ENCODE measurements around the gene XPO6.
"Not testable (repeated sequence)": the region's sequence is repeated elsewhere in the genome, so short reads cannot be mapped to it uniquely, and the experiment has no call there.

XPO6 gene, protein sequence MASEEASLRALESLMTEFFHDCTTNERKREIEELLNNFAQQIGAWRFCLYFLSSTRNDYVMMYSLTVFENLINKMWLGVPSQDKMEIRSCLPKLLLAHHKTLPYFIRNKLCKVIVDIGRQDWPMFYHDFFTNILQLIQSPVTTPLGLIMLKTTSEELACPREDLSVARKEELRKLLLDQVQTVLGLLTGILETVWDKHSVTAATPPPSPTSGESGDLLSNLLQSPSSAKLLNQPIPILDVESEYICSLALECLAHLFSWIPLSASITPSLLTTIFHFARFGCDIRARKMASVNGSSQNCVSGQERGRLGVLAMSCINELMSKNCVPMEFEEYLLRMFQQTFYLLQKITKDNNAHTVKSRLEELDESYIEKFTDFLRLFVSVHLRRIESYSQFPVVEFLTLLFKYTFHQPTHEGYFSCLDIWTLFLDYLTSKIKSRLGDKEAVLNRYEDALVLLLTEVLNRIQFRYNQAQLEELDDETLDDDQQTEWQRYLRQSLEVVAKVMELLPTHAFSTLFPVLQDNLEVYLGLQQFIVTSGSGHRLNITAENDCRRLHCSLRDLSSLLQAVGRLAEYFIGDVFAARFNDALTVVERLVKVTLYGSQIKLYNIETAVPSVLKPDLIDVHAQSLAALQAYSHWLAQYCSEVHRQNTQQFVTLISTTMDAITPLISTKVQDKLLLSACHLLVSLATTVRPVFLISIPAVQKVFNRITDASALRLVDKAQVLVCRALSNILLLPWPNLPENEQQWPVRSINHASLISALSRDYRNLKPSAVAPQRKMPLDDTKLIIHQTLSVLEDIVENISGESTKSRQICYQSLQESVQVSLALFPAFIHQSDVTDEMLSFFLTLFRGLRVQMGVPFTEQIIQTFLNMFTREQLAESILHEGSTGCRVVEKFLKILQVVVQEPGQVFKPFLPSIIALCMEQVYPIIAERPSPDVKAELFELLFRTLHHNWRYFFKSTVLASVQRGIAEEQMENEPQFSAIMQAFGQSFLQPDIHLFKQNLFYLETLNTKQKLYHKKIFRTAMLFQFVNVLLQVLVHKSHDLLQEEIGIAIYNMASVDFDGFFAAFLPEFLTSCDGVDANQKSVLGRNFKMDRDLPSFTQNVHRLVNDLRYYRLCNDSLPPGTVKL

DNA sequence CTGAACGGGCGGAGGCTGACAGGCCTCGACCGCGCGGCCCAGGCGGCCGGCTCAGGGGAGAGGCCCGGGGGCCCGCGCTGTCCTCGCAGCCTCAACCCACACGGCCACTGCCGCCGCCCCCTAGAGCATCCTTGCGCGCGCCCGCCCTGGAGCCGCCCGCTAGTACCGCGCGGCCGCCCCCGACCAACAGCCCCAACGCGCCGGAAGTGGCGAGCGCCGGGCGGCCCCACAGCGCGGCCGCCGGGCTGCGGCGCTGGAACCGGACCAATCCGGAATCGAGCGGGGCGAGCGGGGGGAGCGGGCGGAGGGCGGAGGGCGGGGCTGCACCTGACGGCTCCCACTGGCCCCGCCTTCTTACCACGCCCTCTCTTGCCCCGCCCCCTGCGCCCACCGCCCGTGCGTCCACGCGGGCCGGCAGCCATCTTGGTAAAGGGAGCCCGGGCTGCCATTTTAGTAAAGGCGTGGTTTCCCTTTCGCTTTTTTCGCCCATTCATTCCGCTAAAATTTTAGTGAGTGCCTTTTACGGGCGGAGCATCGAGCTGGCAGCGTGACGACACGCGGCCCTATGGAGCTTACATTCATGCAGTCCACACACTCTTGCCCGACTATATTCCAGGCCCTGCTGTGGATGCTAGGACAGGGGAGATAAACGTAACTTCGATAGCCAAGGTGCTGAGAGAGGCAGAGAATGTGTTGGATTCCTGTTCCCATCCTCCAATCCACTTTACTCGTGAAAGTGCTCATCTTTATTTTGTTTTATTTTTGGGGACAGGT is at the start of gene XPO6:
Gene XPO6, minus strand, starts transcription at position 208 of the 774 bp plus-strand sequence. CDS start 597 bp downstream, outside the sequence.
- DNase-seq (ENCODE audit: low read depth), result peak; percentile 97

DNA sequence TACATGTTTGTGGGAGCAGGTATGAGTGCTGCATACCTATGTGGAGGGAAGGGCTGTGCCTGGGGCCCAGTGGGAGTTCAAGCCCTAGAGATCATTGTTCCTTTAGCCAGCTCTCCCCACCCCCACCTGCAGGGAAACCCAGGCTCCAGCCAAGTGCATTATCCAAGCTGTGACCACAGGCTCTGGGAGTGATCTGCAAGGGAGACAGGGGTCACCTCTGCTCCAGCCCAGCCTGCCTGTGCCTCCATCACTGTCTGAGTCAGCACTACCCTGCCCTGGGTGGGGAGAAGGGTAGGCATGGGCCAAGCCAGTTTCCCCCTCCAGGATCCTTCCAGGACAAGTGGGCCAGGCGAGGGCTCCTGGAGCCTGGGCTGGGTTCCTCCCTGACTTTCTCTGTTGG is 48.4 kb upstream of the XPO6 start:
- no peak for DNase-seq (ENCODE audit: low read depth)

DNA sequence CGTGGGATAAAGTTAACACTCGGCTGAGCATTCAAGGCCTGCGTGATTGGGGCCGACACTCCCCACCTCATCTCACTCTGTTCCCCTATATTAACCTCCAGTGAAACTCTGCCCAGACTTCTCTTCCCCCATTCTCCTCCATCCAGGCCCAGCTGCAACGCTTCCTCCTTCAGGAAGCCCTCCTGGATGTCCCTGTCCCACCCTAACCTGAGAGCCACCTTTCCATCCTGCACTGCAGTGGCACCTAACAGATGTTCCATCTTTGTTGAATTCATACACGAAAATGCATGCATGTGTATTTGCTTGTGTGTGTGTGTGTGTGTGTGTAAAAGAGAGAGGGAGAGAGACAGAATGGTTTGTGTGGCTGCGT is 48.0 kb upstream of the XPO6 start:
- DNase-seq (ENCODE audit: low read depth), result no peak

DNA sequence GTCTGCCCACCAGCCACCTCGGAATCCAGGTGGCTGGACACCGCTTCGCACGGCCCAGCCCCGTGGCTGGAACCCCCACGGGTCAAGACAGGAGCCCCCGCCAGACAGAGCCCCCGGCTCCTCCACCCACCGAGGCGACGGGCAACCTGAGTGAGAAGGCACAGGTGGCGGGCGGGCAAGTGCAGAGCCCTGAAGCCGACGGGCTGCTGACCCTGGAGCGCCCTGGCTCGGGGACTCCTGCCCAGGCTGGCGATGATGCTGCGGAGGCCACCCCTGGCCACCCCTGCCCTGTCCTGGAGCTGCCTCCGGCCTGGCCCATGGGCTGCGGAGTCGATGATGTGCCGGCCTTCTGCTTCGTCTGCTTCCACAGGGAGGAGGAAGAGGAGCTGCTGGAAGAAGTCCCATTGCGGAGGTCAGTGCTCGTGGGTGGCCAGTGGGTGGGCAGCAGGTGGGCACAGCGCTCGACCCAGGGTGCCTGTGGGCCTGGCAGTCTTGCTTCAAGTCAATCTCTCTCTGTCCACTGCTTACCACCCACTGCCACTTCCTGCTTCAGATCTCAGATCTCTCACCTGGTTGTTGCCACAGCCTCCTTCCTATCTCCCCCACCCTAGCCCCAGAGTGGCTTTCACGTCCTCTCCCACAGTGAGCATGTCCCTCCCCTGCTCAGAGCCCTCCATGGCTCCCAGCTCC is 47.5 kb upstream of the XPO6 start:
- no peak for DNase-seq (ENCODE audit: low read depth)

DNA sequence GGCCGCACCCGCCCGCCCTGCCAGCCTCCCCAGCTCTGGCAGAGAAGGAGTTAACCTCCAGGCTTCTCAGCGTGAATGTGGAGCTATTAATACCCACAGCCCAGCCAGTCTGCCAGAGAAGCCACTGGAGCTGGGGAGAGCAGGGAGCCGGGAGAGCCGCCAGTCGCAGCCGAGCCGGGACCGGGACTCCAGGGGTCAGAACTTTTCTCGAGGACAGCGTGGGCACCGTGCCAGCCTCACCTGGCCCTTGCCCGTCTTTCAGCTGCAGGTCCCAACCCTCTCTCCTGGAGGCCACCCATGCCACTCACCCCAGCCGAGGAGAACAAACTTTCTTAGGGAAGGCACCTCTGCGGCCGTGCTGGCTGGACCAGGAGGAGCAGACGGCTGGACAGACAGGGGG is 46.8 kb upstream of the XPO6 start:
- DNase-seq (ENCODE audit: low read depth), result no peak

DNA sequence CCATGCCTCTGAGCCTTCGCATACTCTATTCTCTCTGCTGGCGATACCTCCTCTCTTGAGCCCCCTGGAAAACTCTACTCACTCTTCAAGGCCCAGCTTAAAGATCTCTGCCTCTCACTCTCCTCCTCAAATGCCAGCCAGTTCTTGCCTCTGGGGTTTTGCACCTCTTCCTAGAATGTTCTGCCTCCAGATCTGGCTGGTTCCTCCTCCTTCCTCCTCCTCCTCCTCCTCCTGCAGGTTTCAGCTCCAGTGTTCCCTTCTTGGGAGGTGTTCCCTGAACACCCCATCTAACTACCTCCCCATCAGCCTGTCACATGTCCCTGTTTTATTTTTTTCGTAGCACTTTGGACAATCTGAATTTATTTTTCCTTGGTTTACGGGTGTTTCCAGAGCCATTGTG is 45.5 kb upstream of the XPO6 start:
- DNase-seq (ENCODE audit: low read depth), result no peak

DNA sequence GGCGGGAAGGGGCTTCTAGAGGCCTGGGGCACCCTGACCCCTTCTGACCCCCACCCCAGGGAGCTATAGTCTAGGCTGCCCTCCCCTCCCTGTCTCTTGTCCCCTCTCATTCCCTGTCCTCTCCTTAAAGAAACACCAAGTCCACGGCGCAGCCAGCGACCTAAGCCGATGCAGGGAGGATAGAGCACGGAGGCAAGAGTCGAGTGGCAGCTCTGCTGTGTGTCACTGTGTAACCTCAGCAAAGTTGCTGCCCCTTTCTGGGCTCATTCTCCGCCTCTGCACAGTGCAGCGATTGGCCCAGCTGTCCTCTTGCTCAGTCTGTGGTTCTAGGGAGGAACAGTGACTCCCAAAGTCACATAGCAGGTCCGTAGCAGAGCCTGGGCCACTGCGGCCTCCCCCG is 44.1 kb upstream of the XPO6 start:
- DNase-seq (ENCODE audit: low read depth), result no peak

DNA sequence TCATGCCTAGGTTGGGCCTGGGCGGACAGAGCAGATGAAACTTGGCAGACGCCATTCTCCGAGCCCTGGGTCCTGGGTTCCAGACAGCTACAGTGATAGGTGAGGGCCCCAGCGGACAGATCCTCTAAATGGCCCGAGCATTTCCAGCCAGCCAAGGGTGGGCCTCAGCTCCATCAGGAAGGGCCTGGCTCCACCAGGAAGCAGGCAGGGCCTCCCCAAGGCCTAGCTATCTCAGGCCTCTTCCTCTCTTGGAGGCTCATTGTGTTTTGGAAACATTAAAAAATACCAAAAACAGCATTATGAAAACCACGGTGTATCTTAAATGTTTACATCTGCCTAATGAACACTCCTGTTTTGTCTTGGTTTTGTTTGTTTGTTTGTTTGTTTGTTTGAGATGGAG is 42.4 kb upstream of the XPO6 start:
- DNase-seq (ENCODE audit: low read depth), result no peak

DNA sequence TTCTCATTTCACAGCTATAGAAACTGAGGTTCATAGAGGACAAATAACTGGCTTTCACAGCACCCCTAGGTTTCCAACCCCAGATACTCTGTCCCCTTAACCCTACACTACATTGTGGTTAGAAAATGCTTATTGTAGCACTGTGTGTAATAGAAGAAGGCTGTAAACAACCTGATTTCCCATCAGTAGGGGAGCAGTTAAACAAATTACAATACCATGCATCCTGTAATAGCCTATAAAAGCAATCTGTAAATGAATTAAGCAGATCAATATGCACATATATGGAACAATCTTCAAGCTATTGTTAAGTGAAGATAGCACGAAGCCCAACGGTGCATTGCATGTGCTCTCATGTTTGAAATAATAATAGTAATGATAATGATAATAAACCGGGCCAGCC is 39.2 kb upstream of the XPO6 start:
- no peak for DNase-seq (ENCODE audit: low read depth)

DNA sequence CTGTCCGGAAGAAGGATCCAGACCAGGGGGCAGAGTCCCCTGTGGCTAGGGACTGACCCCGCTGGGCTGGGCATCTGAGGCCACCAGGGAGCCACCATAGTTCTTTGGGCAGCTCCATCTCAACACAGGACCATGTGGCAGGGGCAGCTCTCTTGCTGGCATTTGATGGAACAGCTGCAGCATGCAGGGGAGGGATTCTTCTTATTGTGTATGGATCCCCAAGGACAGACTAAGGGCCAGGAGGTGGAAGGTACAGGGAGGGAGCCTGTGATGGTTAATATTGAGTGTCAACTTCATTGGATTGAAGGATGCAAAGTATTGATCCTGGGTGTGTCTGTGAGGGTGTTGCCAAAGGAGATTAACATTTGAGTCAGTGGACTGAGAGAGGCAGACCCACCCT is 37.7 kb upstream of the XPO6 start:
- not testable (repeated sequence) for DNase-seq (ENCODE audit: low read depth)

DNA sequence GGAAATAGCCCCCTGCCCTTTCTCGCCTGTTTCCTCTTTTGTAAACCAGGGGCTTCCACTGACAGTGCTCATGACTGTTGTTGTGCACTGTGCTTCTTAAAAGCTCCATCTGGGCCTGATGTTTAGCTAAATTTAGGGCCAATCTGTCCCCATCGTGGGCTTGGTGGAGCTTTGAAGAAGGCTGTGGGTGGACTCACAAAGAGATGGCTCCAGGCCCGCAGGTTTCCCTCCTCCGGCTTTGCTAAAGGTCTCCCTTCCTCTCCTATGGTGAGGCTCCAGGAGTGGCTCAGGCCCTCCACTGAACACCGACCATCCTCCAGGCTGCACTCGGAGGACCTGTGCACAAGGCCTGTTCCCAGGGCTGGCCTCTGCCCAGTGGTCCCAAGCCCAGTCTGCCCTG is 30.2 kb upstream of the XPO6 start:
- DNase-seq (ENCODE audit: low read depth), result no peak

DNA sequence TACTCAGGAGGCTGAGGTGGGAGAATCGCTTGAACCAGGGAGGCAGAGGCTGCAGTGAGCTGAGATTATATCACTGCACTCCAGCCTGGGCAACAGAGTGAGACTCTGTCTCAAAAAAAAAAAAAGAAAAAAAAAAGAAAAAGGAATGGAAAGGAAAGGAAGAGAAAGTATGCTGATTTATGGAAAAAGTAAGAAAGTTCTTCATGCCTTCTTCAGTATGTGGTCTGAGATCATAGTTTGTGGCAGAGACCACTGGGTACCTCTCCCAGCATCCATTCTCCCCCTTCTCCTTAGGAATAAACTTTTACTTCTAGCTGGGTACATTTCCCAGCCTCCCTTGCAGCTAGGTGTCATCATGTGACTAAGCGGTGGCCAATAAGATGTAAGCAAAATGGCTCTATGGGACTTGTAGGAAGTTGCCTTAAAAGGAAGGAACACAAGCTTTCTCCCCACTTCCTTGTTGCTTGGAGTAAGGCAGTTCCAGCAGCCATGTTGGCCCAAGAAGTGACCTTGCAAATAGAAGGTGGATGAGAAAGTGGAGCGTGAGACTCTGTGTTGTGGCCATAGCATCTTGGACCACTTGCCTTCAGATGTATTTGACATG is 26.1 kb upstream of the XPO6 start:
- DNase-seq (ENCODE audit: low read depth), result no peak

DNA sequence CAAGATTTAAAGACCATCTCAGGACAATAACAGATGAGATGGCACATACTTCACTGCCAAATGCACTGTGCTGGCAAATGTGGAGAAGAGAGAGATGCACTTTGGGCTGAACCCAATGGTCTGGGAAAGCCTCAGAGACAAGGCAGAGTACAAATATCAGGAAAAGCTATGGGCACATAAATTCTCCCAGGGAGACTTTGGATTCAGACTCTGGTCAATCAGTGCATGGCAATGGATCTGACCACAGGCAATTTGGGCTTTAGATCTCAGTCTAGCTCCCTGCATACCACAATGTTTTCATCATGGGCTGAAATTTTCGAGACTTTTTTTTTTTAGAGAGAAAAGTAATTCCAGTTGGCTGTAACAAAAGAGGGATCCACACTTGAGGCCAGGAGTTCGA is 20.0 kb upstream of the XPO6 start:
- DNase-seq (ENCODE audit: low read depth), result no peak

DNA sequence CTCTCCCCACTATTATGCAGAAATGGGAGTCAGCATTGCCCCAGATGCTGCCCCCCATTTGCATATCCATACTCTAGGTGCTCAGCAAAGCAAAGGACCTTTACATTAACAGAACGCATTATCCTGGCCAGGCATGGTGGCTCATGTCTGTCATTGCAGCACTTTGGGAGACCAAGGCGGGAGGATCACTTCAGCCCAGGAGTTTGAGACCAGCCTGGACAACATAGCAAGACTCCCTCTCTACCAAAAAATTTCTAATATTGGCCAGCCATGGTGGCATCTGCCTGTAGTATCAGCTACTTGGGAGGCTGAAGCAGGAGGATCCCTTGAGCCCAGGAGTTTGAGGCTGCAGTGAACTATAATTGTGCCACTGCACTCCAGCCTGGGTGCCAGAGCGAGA is 12.1 kb upstream of the XPO6 start:
- DNase-seq (ENCODE audit: low read depth), result not testable (repeated sequence)

DNA sequence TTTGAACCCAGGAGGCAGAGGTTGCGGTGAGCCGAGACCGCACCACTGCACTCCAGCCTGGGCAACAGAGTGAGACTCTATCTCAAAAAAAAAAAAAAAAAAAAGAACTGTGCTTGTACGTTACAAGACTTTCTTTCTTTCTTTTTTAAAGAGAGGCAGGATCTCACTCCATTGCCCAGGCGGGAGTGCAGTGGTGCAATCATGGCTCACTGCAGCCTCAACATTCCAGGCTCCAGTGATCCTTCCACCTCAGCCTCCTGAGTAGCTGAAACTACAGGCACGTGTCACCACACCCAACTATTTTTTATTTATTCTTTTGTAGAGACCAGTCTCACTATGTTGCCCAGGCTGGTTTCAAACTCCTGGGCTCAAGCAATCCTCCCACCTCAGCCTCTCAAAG is 8.0 kb upstream of the XPO6 start:
- not testable (repeated sequence) for DNase-seq (ENCODE audit: low read depth)

DNA sequence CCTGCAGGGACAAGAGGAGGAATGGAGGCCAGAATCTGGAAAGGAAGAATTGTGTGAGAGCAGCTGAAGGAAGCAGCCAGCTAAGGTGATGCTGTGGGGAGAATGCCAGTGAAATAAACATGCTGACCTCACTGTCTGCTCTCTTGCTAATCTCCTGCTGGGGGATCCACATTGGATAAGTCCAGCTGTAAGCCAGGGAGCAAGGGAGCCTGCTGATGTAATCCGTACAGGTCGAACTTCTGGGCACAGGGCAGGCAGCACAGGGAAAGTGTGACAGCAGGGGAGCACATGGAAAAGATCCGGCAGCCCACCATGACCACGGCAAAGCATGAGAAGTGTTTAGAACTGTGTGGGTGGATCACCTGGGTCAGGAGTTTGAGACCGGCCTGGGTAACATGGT is 7.5 kb upstream of the XPO6 start:
- no peak for DNase-seq (ENCODE audit: low read depth)

DNA sequence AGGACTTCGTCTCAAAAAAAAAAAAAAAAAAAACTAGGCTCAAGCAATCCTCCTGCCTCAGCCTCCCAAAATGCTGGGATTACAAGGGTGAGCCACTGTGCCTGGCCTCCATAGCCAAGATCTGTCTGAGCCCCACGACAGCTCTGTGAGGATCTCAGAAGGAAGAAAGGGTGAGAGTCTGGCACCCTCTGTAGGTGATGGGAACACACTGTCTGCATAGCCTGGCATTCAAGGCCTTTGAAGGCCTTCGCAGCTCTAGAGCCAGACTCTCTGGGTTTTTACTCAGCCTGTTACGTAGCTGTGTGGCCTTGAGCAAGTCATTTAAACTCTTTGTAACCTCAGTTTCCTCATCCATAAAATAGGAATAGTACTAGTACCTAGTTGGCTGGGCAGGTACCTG is 6.3 kb upstream of the XPO6 start:
- peak; percentile 37 for DNase-seq (ENCODE audit: low read depth)

DNA sequence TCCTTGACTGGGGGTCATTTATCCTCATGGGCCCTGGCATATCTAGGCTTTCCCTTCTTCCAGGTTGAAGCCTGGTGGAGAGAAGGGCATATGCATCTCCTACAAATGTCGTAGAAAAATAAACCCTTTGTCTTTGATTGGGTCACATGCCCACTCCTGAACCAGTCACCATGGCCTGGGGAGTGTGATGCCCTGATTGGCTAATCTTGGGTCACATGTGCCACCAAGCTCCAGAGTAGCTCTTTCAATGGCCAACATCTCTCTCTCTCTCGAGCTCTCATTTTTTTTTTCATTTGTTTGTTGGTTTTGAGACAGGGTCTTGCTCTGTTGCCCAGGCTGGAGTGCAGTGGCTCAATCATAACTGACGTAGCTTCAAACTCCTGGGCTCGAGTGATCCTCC is 5.6 kb upstream of the XPO6 start:
- no peak for DNase-seq (ENCODE audit: low read depth)

DNA sequence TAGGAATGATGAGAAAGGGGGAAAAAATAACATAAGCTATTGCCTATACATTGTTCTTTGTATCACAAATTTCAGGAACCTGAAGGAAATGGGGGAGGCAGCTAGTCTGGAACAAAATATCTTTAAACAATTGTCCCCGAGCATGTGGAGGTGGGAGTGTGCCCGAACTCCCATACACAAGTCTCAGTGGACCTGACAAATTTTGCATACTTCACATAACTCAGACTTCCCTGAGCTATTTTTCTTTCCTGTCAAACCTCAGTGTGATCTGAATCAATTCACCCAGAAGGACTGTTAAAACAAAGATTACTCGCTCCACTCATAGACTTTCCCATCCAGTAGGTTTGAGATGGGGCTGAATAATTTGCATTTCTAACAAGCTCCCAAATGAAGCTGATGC is 1.6 kb upstream of the XPO6 start:
- DNase-seq (ENCODE audit: low read depth), result no peak

DNA sequence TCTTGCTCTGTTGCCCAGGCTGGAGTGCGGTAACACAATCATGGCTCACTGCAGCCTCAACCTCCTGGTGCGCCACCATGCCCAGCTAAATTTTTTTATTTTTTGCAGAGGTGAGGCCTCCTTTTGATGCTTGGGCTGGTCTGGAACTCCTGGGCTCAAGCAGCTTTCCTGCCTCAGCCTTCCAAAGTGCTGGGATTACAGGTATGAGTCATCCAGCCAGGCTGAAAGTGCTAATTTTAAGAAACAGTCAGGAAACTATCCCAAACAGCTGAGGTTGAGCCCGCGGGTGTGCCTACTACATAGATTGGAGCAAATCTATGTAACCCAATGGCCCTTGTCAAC is 738 bp upstream of the XPO6 start:
- no peak for DNase-seq (ENCODE audit: low read depth)

DNA sequence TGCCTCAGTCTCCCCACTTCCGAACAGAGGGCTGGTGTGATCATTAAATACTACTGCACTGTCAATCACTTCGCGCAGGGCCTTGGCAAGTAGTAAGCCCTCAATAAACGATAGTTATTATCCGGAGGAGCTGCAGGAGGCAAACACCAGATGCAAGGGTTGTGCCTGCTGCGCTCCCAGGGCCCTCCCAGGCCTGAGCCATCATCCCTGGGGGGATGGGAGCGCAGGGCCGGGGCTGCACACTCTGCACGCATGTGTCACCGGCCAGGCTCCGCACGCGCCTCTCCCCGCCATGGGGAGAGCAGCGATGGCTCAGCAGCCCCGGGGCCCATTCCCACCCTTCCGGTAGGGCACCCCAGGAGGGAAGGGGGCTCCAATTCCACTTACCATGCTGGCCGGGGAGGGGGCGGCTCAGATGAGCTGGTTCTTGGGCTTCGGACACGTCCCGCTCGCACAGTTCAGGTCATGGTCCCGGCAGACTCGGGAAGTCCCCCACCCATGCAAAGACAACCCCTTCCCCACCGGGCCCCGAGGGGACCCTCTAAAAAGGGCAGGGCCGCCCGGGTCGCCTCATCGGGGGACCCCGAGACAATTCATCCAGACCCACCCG is 681 bp downstream of the XPO6 start:
- DNase-seq (ENCODE audit: low read depth), result peak; percentile 52
